Measurements from ENCODE around the gene CLSTN2.

DNA sequence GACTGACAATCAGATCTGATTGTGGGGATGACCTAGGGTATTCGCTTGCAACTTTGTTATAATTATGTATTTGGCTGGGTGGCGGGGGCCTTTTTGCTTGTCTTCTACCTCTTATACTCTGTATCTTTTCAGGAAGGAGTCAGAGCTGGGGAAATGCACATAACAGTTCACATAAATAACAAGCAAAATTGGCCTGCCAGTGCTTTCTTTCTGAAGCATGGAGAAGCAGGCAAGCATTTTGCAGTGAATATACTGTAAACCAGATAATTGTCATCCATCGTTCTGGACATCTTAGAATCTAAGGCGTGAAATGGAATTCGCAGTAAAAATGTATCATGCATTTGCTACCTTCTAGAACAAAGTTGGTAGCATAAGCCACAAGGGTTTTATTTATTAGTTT is 227.6 kb downstream of the CLSTN2 start:
- TF ChIP-seq, protein P1, sequence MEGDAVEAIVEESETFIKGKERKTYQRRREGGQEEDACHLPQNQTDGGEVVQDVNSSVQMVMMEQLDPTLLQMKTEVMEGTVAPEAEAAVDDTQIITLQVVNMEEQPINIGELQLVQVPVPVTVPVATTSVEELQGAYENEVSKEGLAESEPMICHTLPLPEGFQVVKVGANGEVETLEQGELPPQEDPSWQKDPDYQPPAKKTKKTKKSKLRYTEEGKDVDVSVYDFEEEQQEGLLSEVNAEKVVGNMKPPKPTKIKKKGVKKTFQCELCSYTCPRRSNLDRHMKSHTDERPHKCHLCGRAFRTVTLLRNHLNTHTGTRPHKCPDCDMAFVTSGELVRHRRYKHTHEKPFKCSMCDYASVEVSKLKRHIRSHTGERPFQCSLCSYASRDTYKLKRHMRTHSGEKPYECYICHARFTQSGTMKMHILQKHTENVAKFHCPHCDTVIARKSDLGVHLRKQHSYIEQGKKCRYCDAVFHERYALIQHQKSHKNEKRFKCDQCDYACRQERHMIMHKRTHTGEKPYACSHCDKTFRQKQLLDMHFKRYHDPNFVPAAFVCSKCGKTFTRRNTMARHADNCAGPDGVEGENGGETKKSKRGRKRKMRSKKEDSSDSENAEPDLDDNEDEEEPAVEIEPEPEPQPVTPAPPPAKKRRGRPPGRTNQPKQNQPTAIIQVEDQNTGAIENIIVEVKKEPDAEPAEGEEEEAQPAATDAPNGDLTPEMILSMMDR (IDR thresholded peaks at IDR 0.05) = no peak
- TF ChIP-seq POLR2A (IDR thresholded peaks at IDR 0.05) = no peak
